NB4 (cell line): Measurements from ENCODE around the gene SFSWAP.

ENCODE experiments used
- CTCF ChIP-seq: IDR thresholded peaks from one replicate; pipeline ENCODE4 v1.5.1; 2012; ENCODE audit warnings: low read depth, low read length
- MAX ChIP-seq: IDR thresholded peaks from 2 replicates; pipeline ENCODE4 v1.6.1; 2011; ENCODE audit warnings: low read depth, low read length
- POLR2A ChIP-seq: IDR thresholded peaks from 2 replicates; pipeline ENCODE4 v1.6.1; 2011; ENCODE audit warnings: mild to moderate bottlenecking; ENCODE audit not compliant: insufficient read length; ENCODE audit errors: extremely low read depth

DNA sequence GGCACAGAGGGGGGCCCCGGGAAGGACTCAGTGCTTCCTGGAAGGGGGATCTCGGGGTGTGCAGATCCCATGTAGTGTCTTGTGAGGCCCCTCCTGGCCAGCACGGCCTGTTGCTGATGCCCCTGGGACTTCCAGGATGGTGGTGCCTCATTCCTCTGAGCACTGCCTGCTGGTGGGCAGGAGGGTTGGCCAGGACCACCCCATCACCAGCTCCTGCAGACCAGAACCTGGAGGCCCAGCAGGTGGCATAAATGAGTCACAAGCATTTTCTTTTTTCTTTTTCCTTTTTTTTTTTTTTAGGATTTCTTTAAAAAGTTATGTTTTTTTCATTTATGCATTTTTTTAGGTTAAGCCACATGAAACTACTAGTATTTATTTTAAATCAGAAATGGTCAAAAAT is 125.3 kb downstream of the SFSWAP start:
- TF ChIP-seq MAX = no peak
- TF ChIP-seq CTCF = peak; percentile 41
- TF ChIP-seq POLR2A = no peak
